Measurements from ENCODE around the gene TGFB1. TPM values are rescaled to one million over a fixed set of nuclear protein-coding genes. Genes with fewer than 3 reads are reported as not detected.
"Not testable (repeated sequence)": the region's sequence is repeated elsewhere in the genome, so short reads cannot be mapped to it uniquely, and the experiment has no call there.

TGFB1 gene
- total RNA-seq, 1 experiment from 2014 or later = 54.6 TPM

DNA sequence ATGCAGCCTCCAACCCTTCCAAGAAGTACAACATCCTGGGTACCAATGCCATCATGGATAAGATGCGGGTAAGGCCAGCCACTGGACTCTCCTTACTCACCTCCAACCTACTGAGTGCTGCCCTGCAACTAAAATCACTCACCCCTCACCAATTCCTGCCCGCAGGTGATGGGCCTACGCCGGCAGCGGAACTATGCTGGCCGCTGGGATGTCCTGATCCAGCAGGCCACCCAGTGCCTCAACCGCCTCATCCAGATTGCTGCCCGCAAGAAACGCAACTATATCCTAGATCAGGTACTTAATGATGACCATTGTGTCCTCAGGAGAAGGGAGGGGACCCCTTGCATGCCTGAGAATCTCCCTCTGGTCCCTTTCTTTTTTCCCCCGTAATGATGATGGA is 59.3 kb downstream of the TGFB1 start:
- Histone ChIP-seq H3K79me2 (ENCODE audit: insufficient read depth, low read length) (peaks cover 57% of the 10 kb centered on the region), H3K9me2 (ENCODE audit: insufficient read depth) (no peaks in the 10 kb centered on the region), H3K27me3 (ENCODE audit: insufficient read depth, low read length) (no peaks in the 10 kb centered on the region), H3K4me1 (ENCODE audit: control insufficient read depth in 1 of 2, insufficient read depth in 2 of 2, low read length in 2 of 2) (no peaks in the 10 kb centered on the region), H3K9me3 (ENCODE audit: control insufficient read depth in 1 of 2, insufficient read depth in 1 of 2, low read depth in 1 of 2, low read length in 2 of 2) (no peaks in the 10 kb centered on the region), H3K9ac (ENCODE audit: low read length) (no peak overlapping the region), H3K4me2 (ENCODE audit: low read length) (no peak overlapping the region), H3K4me3 (replicated peaks in 1 of 2; ENCODE audit: low read depth in 1 of 2, low read length in 2 of 2) (no peak overlapping the region), H4K20me1 (ENCODE audit: insufficient read depth) (no peaks in the 10 kb centered on the region), H2AFZ (ENCODE audit: low read depth, low read length, poor library complexity, severe bottlenecking) (no peak overlapping the region), H3K27ac (ENCODE audit: low read depth, low read length) (no peak overlapping the region), H3K36me3 (ENCODE audit: control insufficient read depth in 1 of 2, insufficient read depth in 2 of 2, low read length in 2 of 2) (peaks cover 82 to 90% of the 10 kb centered on the region in 2 experiments)
- RAD21 ChIA-PET (ENCODE audit: low non-redundant PET in 1 of 2, low total read pairs in 2 of 2, uncharacterized antibody in 2 of 2, unreplicated experiment in 2 of 2) = no interaction called here
- CTCF ChIA-PET = interaction anchor here (1.0 kb wide), 1 partner anchor 15 kb away, joined by 3 read pairs; no protein-coding TSS in a partner anchor
- BruUV-seq (replicated peaks) = no TSS peak
- intact Hi-C loops (cut with micrococcal nuclease) = no loop called here
- TF ChIP-seq, protein P1, sequence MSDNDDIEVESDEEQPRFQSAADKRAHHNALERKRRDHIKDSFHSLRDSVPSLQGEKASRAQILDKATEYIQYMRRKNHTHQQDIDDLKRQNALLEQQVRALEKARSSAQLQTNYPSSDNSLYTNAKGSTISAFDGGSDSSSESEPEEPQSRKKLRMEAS (IDR thresholded peaks at IDR 0.05) = no peak
- TF ChIP-seq ZFX (IDR thresholded peaks at IDR 0.05) (no peak), SIN3A (IDR thresholded peaks at IDR 0.05; ENCODE audit: low read depth) (no peak), CBX3 (IDR thresholded peaks at IDR 0.05; ENCODE audit: low read depth) (no peak), POLR2AphosphoS5 (IDR thresholded peaks at IDR 0.05; ENCODE audit: low read depth, low read length) (no peak), EGR1 (IDR thresholded peaks at IDR 0.05; ENCODE audit: low read depth) (no peak), SRF (IDR thresholded peaks at IDR 0.05; ENCODE audit: low read depth) (no peak), ELF1 (IDR thresholded peaks at IDR 0.05; ENCODE audit: borderline replicate concordance, low read depth) (no peak), TCF7L2 (IDR thresholded peaks at IDR 0.05; ENCODE audit: borderline replicate concordance, extremely low read depth, insufficient read depth, insufficient read length) (no peak), ZNF274 (IDR thresholded peaks at IDR 0.05; ENCODE audit: low read depth, low read length) (no peak), YY1 (IDR thresholded peaks at IDR 0.05; ENCODE audit: extremely low read depth, insufficient replicate concordance, low read depth, low read length) (no peak), CEBPB (IDR thresholded peaks at IDR 0.05; ENCODE audit: low read depth) (no peak), POLR2A (IDR thresholded peaks at IDR 0.05; ENCODE audit: borderline replicate concordance, extremely low read depth, insufficient read depth, insufficient read length) (no peak)
- TF ChIP-seq, protein P2, sequence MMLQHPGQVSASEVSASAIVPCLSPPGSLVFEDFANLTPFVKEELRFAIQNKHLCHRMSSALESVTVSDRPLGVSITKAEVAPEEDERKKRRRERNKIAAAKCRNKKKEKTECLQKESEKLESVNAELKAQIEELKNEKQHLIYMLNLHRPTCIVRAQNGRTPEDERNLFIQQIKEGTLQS (IDR thresholded peaks at IDR 0.05) = no peak
- TF ChIP-seq, protein P3, sequence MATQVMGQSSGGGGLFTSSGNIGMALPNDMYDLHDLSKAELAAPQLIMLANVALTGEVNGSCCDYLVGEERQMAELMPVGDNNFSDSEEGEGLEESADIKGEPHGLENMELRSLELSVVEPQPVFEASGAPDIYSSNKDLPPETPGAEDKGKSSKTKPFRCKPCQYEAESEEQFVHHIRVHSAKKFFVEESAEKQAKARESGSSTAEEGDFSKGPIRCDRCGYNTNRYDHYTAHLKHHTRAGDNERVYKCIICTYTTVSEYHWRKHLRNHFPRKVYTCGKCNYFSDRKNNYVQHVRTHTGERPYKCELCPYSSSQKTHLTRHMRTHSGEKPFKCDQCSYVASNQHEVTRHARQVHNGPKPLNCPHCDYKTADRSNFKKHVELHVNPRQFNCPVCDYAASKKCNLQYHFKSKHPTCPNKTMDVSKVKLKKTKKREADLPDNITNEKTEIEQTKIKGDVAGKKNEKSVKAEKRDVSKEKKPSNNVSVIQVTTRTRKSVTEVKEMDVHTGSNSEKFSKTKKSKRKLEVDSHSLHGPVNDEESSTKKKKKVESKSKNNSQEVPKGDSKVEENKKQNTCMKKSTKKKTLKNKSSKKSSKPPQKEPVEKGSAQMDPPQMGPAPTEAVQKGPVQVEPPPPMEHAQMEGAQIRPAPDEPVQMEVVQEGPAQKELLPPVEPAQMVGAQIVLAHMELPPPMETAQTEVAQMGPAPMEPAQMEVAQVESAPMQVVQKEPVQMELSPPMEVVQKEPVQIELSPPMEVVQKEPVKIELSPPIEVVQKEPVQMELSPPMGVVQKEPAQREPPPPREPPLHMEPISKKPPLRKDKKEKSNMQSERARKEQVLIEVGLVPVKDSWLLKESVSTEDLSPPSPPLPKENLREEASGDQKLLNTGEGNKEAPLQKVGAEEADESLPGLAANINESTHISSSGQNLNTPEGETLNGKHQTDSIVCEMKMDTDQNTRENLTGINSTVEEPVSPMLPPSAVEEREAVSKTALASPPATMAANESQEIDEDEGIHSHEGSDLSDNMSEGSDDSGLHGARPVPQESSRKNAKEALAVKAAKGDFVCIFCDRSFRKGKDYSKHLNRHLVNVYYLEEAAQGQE (IDR thresholded peaks at IDR 0.05; ENCODE audit: low read depth) = no peak
- TF ChIP-seq, protein P4, sequence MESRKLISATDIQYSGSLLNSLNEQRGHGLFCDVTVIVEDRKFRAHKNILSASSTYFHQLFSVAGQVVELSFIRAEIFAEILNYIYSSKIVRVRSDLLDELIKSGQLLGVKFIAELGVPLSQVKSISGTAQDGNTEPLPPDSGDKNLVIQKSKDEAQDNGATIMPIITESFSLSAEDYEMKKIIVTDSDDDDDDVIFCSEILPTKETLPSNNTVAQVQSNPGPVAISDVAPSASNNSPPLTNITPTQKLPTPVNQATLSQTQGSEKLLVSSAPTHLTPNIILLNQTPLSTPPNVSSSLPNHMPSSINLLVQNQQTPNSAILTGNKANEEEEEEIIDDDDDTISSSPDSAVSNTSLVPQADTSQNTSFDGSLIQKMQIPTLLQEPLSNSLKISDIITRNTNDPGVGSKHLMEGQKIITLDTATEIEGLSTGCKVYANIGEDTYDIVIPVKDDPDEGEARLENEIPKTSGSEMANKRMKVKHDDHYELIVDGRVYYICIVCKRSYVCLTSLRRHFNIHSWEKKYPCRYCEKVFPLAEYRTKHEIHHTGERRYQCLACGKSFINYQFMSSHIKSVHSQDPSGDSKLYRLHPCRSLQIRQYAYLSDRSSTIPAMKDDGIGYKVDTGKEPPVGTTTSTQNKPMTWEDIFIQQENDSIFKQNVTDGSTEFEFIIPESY (IDR thresholded peaks at IDR 0.05; ENCODE audit: extremely low read depth, insufficient replicate concordance, low read length) = no peak
- ATAC-seq (no peak), DNase-seq (ENCODE audit: low read depth, low spot score) (no peak)
- POLR2A ChIA-PET = no interaction called here

DNA sequence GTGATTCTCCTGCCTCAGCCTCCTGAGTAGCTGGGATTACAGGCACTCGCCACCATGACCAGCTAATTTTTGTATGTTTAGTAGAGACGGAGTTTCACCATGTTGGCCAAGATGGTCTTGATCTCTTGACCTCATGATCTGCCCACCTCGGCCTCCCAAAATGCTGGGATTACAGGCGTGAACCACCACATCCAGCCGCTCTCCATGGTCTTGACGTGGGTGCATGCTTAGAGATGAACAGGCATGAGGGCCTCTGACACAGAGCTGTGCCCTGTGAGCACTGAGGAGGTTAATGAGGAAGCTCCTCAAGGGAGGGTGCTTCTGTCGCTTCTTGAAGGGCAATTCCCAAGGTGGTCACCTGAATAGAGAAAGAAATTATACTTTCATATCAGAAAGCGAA is 63.9 kb downstream of the TGFB1 start:
- Histone ChIP-seq H3K36me3 (ENCODE audit: control insufficient read depth in 1 of 2, insufficient read depth in 2 of 2, low read length in 2 of 2) (peaks cover 76 to 80% of the 10 kb centered on the region in 2 experiments), H3K79me2 (ENCODE audit: insufficient read depth, low read length) (peaks cover 51% of the 10 kb centered on the region)
- H3K27me3 ChIP-seq (ENCODE audit: insufficient read depth, low read length); H3K27ac ChIP-seq (ENCODE audit: low read depth, low read length); H3K4me2 ChIP-seq (ENCODE audit: low read length); RAD21 ChIA-PET (ENCODE audit: low non-redundant PET in 1 of 2, low total read pairs in 2 of 2, uncharacterized antibody in 2 of 2, unreplicated experiment in 2 of 2); H3K4me1 ChIP-seq (ENCODE audit: control insufficient read depth in 1 of 2, insufficient read depth in 2 of 2, low read length in 2 of 2); BruUV-seq (replicated peaks); ATAC-seq; H4K20me1 ChIP-seq (ENCODE audit: insufficient read depth); H3K9me2 ChIP-seq (ENCODE audit: insufficient read depth); H3K4me3 ChIP-seq (replicated peaks in 1 of 2; ENCODE audit: low read depth in 1 of 2, low read length in 2 of 2); POLR2A ChIA-PET; intact Hi-C loops (cut with micrococcal nuclease); H3K9ac ChIP-seq (ENCODE audit: low read length); H3K9me3 ChIP-seq (ENCODE audit: control insufficient read depth in 1 of 2, insufficient read depth in 1 of 2, low read depth in 1 of 2, low read length in 2 of 2); H2AFZ ChIP-seq (ENCODE audit: low read depth, low read length, poor library complexity, severe bottlenecking); CTCF ChIA-PET; DNase-seq (ENCODE audit: low read depth, low spot score): not testable (repeated sequence)
